ENCODE results near the gene SPDYC.

SPDYC gene

GRCh38 chr11:65217441-65218423, 47.7 kb downstream of the SPDYC start:
- ChIA-PET CTCF (interaction anchor here (0.7 kb wide), 2 partner anchors 13 kb away, joined by 3 read pairs; no protein-coding TSS in a partner anchor), POLR2A (no interaction called here)
- TF ChIP-seq CTCF (IDR thresholded peaks at IDR 0.05; ENCODE audit: insufficient read depth, low read length, missing control alignments) = no peak
- H3K4me3 ChIP-seq (ENCODE audit: low read depth, low read length) = no peak overlapping the region
- no peak for DNase-seq (ENCODE audit: low read depth, low spot score)

GRCh38 chr11:65218446-65218845, 48.4 kb downstream of the SPDYC start:
- no peak overlapping the region for H3K4me3 ChIP-seq (ENCODE audit: low read depth, low read length)
- ChIA-PET POLR2A (no interaction called here), CTCF (interaction anchor here (0.7 to 1.1 kb wide), 2 partner anchors 12 to 13 kb away, joined by 3 read pairs; no protein-coding TSS in a partner anchor)
- DNase-seq (ENCODE audit: low read depth, low spot score) = no peak
- no peak for TF ChIP-seq CTCF (IDR thresholded peaks at IDR 0.05; ENCODE audit: insufficient read depth, low read length, missing control alignments)

GRCh38 chr11:65219930-65220213, 49.8 kb downstream of the SPDYC start:
- ChIA-PET POLR2A (no interaction called here), CTCF (interaction anchor here (0.6 to 2.2 kb wide), 7 partner anchors 11 to 111 kb away, joined by 3 to 8 read pairs (median 5); no protein-coding TSS in a partner anchor)
- no peak for DNase-seq (ENCODE audit: low read depth, low spot score)
- TF ChIP-seq CTCF (IDR thresholded peaks at IDR 0.05; ENCODE audit: insufficient read depth, low read length, missing control alignments) = no peak
- no peak overlapping the region for H3K4me3 ChIP-seq (ENCODE audit: low read depth, low read length)

- ChIA-PET POLR2A (no interaction called here), CTCF (interaction anchor here (0.8 to 2.2 kb wide), 6 partner anchors 8 to 94 kb away, joined by 3 to 7 read pairs (median 5); no protein-coding TSS in a partner anchor)
- no peak for TF ChIP-seq CTCF (IDR thresholded peaks at IDR 0.05; ENCODE audit: insufficient read depth, low read length, missing control alignments)
- no peak for DNase-seq (ENCODE audit: low read depth, low spot score)
- no peak overlapping the region for H3K4me3 ChIP-seq (ENCODE audit: low read depth, low read length)
Measured at GRCh38 chr11:65221026-65221425, 51.0 kb downstream of the SPDYC start.

Data from AG04449 (cell line).